HG03066 (cell line): ENCODE measurements around the gene LARP1.

Source experiments
- ATAC-seq: cut with Tn5 transposase; IDR thresholded peaks from one replicate; pipeline ENCODE4 v1.9.1; 2021; ENCODE audit warnings: low read depth; ENCODE audit not compliant: unreplicated experiment

Gene LARP1

GRCh38 chr5:154849791-154850201 is 94.6 kb downstream of the LARP1 start:
- no peak for ATAC-seq

GRCh38 chr5:154850255-154851062 is 95.3 kb downstream of the LARP1 start, which contains the start of gene FAXDC2:
Gene FAXDC2 (minus strand): TSS chr5:154850603. CDS start chr5:154838178, 12,425 bp downstream.
- ATAC-seq, result no peak

- no peak for ATAC-seq
Observed at GRCh38 chr5:154851351-154851750, 96.2 kb downstream of the LARP1 start.

- peak; percentile 58 for ATAC-seq
Observed at GRCh38 chr5:154857530-154858296, 102.5 kb downstream of the LARP1 start.

- ATAC-seq, result peak; percentile 71
Observed at GRCh38 chr5:154858297-154858971, 103.3 kb downstream of the LARP1 start, which contains the start of gene CNOT8. Gene CNOT8 (plus strand): TSS chr5:154858627. CDS start chr5:154863279, 4,652 bp downstream.

- no peak for ATAC-seq
Observed at GRCh38 chr5:154858972-154859871, 104.0 kb downstream of the LARP1 start.

- ATAC-seq, result no peak
Observed at GRCh38 chr5:154860123-154860522, 104.9 kb downstream of the LARP1 start.

- ATAC-seq, result no peak
Observed at GRCh38 chr5:154860765-154861164, 105.6 kb downstream of the LARP1 start.

- ATAC-seq, result no peak
Observed at GRCh38 chr5:154861946-154862345, 106.8 kb downstream of the LARP1 start.

GRCh38 chr5:154862766-154863165 is 107.6 kb downstream of the LARP1 start:
- ATAC-seq, result no peak

GRCh38 chr5:154863291-154864080 is 108.3 kb downstream of the LARP1 start:
- no peak for ATAC-seq

- ATAC-seq, result no peak
Observed at GRCh38 chr5:154865466-154866184, 110.4 kb downstream of the LARP1 start.

- ATAC-seq, result no peak
Observed at GRCh38 chr5:154866841-154867240, 111.7 kb downstream of the LARP1 start.
